ENCODE results near the gene MRTFB.

MRTFB gene

DNA sequence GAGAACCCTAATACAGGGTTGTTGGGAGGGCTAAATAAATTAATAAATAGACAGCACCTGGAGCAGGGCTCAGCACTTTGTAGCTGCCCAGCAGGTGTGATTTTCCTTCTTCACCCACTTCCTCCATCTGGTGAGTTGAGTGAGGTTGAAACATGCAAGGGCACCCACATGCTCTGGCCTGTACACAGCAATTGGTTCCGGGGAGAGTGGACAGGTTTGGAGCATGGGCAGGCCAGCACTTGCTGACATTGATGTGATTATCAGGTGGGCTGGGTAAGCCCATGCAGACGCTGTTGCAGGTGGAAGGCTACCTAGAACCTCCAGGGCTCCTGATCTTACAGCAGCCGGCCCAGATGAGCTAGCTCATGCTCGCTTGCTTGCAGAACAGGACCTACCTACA lies 1.3 kb upstream of the MRTFB start:
- WGBS, 2 experiments (ENCODE audit: insufficient coverage in 2 of 2), result 76 to 86% methylated on average over 4 of the region's 4 CpGs
- H3K4me3 ChIP-seq (ENCODE audit: extremely low read depth, insufficient read depth, low read length, poor library complexity, severe bottlenecking), result no peak overlapping the region
- no peak overlapping the region for H3K27ac ChIP-seq (ENCODE audit: low read depth, low read length, severe bottlenecking)
- peaks cover 2% of the 10 kb centered on the region for H3K4me1 ChIP-seq (ENCODE audit: control insufficient read depth, insufficient read depth, low read length, poor library complexity, severe bottlenecking)
- H3K36me3 ChIP-seq (ENCODE audit: control insufficient read depth, insufficient read depth, low read length), result no peaks in the 10 kb centered on the region
- H3K9me3 ChIP-seq (ENCODE audit: control insufficient read depth, low read length), result no peaks in the 10 kb centered on the region

DNA sequence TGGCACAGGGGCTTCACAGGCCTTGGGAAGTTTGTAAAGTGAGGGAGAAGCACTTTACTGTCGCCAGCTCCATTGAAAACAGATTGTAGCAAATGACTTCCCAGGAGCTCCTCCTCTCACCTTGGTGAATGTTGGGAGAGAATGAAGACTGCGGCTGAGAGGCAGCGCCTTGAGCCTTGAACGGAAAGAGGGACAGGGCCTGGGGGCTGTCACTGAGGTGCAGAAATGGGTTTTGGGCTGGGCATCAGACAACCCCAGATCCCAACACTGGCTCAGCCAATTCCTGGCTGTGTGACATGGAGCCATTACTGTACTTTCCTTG lies 603 bp upstream of the MRTFB start:
- WGBS, 2 experiments (ENCODE audit: insufficient coverage in 2 of 2), result 80% methylated on average over 1 of the region's 4 CpGs; no CpG with 5 or more reads in 1 of the 2 experiments
- H3K27ac ChIP-seq (ENCODE audit: low read depth, low read length, severe bottlenecking), result peak overlapping the region; percentile 64
- H3K9me3 ChIP-seq (ENCODE audit: control insufficient read depth, low read length), result no peaks in the 10 kb centered on the region
- peak overlapping the region; percentile 82 for H3K4me3 ChIP-seq (ENCODE audit: extremely low read depth, insufficient read depth, low read length, poor library complexity, severe bottlenecking)
- peaks cover 2% of the 10 kb centered on the region for H3K4me1 ChIP-seq (ENCODE audit: control insufficient read depth, insufficient read depth, low read length, poor library complexity, severe bottlenecking)
- no peaks in the 10 kb centered on the region for H3K36me3 ChIP-seq (ENCODE audit: control insufficient read depth, insufficient read depth, low read length)

DNA sequence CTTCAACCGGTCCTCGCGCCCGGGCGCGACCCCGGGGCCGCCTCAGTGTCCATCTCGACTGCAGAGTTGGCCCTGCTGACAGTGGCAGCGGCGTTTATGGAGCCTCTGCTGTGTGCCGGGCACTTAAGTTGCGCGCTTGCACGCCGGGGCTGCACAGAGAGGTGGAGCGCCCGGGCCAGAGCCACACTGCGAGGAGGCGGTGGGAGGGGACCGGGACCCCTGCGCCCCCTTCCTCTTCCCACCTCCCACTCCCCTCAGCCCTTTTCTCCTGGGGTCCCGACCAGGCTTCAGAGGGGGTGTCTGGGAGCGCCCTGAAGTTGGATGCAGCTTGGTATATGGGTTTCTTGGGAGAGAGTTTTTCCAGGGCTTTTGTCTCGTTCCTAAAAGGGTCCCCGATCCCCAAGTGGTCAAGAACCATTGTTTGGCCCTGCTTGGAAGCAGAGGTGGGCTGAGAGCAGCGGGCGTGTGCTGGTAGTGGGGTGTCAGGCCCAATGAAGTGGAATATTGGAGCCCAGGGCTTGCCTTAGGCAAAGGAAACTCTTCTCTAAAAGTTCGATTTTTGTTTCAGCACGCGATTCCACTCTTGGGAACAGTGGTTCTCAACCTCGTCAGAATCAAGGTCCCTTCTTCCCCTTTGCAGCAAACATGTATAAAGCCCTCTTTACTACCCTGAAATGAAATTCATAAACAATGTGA lies 605 bp downstream of the MRTFB start:
- Histone ChIP-seq H3K9me3 (ENCODE audit: control insufficient read depth, low read length) (no peaks in the 10 kb centered on the region), H3K27ac (ENCODE audit: low read depth, low read length, severe bottlenecking) (peak overlapping the region; percentile 64), H3K4me1 (ENCODE audit: control insufficient read depth, insufficient read depth, low read length, poor library complexity, severe bottlenecking) (peaks cover 2% of the 10 kb centered on the region), H3K4me3 (ENCODE audit: extremely low read depth, insufficient read depth, low read length, poor library complexity, severe bottlenecking) (peak overlapping the region; percentile 82), H3K36me3 (ENCODE audit: control insufficient read depth, insufficient read depth, low read length) (no peaks in the 10 kb centered on the region)
- WGBS, 2 experiments (ENCODE audit: insufficient coverage in 2 of 2), result 9 to 15% methylated on average over 11 to 20 of the region's 32 CpGs

DNA sequence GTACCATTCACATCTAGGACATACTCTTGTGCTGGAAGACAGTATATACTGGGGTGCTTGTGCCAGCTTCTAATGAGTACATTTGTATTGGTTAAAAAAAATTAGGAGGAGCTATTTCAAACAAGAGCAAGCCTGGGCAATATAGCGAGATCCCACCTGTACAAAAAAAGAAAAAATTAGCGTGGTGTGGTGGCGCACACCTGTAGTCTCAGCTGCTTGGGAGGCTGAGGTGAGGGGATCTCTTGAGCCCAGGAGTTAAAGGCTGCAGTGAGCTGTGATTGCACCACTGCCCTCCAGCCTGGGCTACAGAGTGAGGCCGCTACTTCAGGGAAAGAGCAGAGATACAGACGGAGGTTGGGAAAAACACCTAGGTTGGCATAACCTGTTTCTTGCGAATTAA lies 1.2 kb downstream of the MRTFB start:
- H3K27ac ChIP-seq (ENCODE audit: low read depth, low read length, severe bottlenecking), result no peak overlapping the region
- no peaks in the 10 kb centered on the region for H3K9me3 ChIP-seq (ENCODE audit: control insufficient read depth, low read length)
- peak overlapping the region; percentile 82 for H3K4me3 ChIP-seq (ENCODE audit: extremely low read depth, insufficient read depth, low read length, poor library complexity, severe bottlenecking)
- peaks cover 2% of the 10 kb centered on the region for H3K4me1 ChIP-seq (ENCODE audit: control insufficient read depth, insufficient read depth, low read length, poor library complexity, severe bottlenecking)
- WGBS, 2 experiments (ENCODE audit: insufficient coverage in 2 of 2), result 90 to 95% methylated on average over 6 of the region's 6 CpGs
- no peaks in the 10 kb centered on the region for H3K36me3 ChIP-seq (ENCODE audit: control insufficient read depth, insufficient read depth, low read length)

DNA sequence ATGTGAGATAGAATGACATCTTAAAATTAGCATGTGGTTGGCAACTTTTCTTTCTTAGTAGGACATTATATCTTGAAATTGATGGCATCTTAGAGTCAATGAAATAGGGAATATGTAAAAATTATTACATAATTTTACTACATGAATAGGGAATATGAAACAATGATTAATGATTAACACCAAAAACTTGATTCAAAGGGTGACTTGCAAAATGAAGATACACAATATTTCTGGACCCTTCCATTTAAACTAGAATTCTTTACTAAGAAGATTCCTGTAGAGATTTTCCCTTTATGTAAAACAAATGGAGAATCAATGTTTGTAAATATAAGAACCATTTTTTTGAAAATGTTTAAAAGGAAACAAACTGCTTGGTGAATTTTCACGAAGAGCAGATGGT lies 3.4 kb downstream of the MRTFB start:
- WGBS, 2 experiments (ENCODE audit: insufficient coverage in 2 of 2), result 83 to 90% methylated on average over 1 of the region's 1 CpG
- no peaks in the 10 kb centered on the region for H3K9me3 ChIP-seq (ENCODE audit: control insufficient read depth, low read length)
- no peak overlapping the region for H3K27ac ChIP-seq (ENCODE audit: low read depth, low read length, severe bottlenecking)
- H3K36me3 ChIP-seq (ENCODE audit: control insufficient read depth, insufficient read depth, low read length), result peaks cover 19% of the 10 kb centered on the region
- H3K4me1 ChIP-seq (ENCODE audit: control insufficient read depth, insufficient read depth, low read length, poor library complexity, severe bottlenecking), result peaks cover 2% of the 10 kb centered on the region
- no peak overlapping the region for H3K4me3 ChIP-seq (ENCODE audit: extremely low read depth, insufficient read depth, low read length, poor library complexity, severe bottlenecking)

DNA sequence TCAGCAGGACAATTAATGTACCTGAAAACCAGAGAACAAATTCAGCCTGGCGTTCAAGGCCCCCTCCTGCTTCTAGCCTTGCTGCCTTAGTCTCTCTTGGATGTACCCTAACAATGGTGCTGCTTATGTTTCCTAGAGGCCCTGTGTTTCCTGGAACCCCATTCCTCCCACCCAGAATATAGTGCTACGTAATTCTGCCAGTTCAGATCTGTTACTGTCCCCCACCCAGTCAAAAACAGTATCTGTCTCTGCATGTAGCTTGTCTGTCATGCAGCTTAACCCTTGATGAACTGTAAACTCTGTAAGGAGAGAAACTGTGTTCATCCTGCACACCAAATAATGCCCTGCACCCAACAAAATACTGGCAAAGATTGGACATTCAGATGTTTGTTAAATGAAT lies 6.8 kb downstream of the MRTFB start:
- 87 to 96% methylated on average over 1 to 2 of the region's 2 CpGs for WGBS, 2 experiments (ENCODE audit: insufficient coverage in 2 of 2)
- H3K4me1 ChIP-seq (ENCODE audit: control insufficient read depth, insufficient read depth, low read length, poor library complexity, severe bottlenecking), result no peaks in the 10 kb centered on the region
- H3K9me3 ChIP-seq (ENCODE audit: control insufficient read depth, low read length), result no peaks in the 10 kb centered on the region
- peaks cover 44% of the 10 kb centered on the region for H3K36me3 ChIP-seq (ENCODE audit: control insufficient read depth, insufficient read depth, low read length)
- no peak overlapping the region for H3K4me3 ChIP-seq (ENCODE audit: extremely low read depth, insufficient read depth, low read length, poor library complexity, severe bottlenecking)
- no peak overlapping the region for H3K27ac ChIP-seq (ENCODE audit: low read depth, low read length, severe bottlenecking)

DNA sequence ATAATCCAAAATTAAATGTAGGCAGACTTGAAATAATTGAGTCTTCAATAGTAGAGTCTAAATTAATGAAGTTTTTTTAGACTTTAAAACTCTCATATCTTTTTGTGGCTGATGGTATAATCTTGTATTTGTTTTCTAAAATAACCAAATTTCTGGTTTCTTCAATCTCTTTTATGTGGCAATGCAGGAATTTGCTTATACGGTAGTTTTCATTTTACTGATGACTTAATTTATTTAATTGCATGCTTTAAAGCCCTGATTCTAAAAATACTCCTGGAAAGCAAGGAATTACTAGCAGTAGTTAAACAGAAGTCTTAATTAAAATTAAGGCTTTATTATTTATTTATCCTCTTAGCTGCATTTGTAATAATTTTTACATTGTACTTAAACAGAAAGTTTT lies 15.4 kb downstream of the MRTFB start:
- H3K27ac ChIP-seq (ENCODE audit: low read depth, low read length, severe bottlenecking), result no peak overlapping the region
- peaks cover 27% of the 10 kb centered on the region for H3K36me3 ChIP-seq (ENCODE audit: control insufficient read depth, insufficient read depth, low read length)
- H3K4me1 ChIP-seq (ENCODE audit: control insufficient read depth, insufficient read depth, low read length, poor library complexity, severe bottlenecking), result no peaks in the 10 kb centered on the region
- no CpG with 5 or more reads among the region's 1 CpG for WGBS, 2 experiments (ENCODE audit: insufficient coverage in 2 of 2)
- no peaks in the 10 kb centered on the region for H3K9me3 ChIP-seq (ENCODE audit: control insufficient read depth, low read length)
- H3K4me3 ChIP-seq (ENCODE audit: extremely low read depth, insufficient read depth, low read length, poor library complexity, severe bottlenecking), result no peak overlapping the region

DNA sequence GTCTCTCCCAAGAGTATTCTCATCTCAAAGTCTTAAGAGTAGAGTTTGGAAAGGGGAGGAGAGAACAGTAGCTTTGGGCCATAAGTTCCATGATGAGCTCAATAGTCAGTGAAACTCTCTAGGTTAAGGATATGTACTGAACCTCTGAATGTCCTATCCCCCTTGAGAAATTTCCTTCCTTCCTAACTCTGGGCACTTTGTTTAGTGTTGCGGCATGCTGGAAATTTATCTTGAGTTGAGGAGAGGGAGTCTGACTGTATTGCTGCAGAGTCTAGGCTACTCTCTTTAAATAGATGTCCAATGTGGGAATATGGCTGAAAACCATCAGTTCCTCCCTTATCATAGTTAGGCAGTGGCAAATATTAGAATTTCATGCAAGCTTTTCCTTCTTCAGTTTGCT lies 16.1 kb downstream of the MRTFB start:
- Histone ChIP-seq H3K4me1 (ENCODE audit: control insufficient read depth, insufficient read depth, low read length, poor library complexity, severe bottlenecking) (no peaks in the 10 kb centered on the region), H3K4me3 (ENCODE audit: extremely low read depth, insufficient read depth, low read length, poor library complexity, severe bottlenecking) (no peak overlapping the region), H3K27ac (ENCODE audit: low read depth, low read length, severe bottlenecking) (no peak overlapping the region), H3K36me3 (ENCODE audit: control insufficient read depth, insufficient read depth, low read length) (peaks cover 21% of the 10 kb centered on the region), H3K9me3 (ENCODE audit: control insufficient read depth, low read length) (no peaks in the 10 kb centered on the region)
- no CpG with 5 or more reads among the region's 1 CpG for WGBS, 2 experiments (ENCODE audit: insufficient coverage in 2 of 2)

DNA sequence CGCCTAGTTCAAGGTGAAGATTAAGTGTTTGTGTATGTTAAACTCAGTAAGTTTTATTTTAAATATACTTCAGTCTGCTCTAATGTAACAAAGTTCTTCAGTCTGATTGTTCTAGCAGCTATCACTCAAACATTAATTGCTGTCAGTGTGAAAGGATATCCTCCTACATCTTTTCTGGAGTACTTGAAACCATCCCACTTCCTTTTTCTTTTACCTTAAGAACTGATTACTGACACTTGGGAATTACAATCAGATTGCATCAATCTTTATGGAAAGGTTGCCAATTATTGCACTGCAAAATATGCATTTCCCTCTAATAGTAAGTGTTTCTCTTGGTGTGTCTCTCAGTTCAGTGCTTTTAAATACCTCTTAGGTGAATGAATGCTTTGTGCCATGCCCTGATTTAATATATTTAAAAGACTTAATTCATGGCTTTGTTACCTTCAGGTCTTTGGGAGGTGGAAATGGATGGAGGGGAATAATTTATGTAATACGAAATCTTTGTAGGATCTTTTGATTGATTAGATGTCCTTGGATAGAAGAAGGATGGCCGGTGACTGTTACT lies 16.6 kb downstream of the MRTFB start:
- 95 to 100% methylated on average over 2 of the region's 3 CpGs for WGBS, 2 experiments (ENCODE audit: insufficient coverage in 2 of 2)
- no peak overlapping the region for H3K4me3 ChIP-seq (ENCODE audit: extremely low read depth, insufficient read depth, low read length, poor library complexity, severe bottlenecking)

DNA sequence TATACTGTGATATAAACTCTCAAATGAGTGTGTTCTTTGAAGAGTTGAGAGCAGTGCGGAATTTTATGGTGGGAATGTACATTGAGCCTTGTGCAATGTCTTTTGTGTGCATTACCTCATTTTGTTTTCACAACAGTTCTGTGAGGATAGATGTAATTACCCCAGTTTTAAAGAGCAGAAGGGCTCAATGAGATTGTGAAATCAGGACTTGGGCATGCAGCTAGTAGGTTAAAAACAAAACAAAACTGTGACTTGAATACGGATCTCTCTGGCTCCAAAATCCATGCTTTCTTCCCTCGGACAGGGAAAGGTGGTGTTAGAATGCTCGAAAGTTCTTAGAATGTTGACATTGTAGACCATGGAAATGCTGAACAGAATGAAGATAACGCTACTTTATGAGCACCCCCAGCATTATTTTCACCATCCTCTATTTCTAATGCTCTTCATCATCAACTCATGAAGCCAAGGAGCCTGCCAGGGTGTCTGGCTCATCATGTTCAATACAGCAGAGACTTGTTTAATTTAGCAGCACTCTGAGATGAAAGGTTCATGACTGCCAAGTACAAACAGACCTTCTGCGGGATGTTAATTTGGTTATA lies 17.1 kb downstream of the MRTFB start:
- WGBS, 2 experiments (ENCODE audit: insufficient coverage in 2 of 2), result 96% methylated on average over 3 to 4 of the region's 6 CpGs
- Histone ChIP-seq H3K27ac (ENCODE audit: low read depth, low read length, severe bottlenecking) (no peak overlapping the region), H3K4me3 (ENCODE audit: extremely low read depth, insufficient read depth, low read length, poor library complexity, severe bottlenecking) (no peak overlapping the region), H3K4me1 (ENCODE audit: control insufficient read depth, insufficient read depth, low read length, poor library complexity, severe bottlenecking) (no peaks in the 10 kb centered on the region), H3K36me3 (ENCODE audit: control insufficient read depth, insufficient read depth, low read length) (peaks cover 16% of the 10 kb centered on the region), H3K9me3 (ENCODE audit: control insufficient read depth, low read length) (no peaks in the 10 kb centered on the region)

More for the DNA sequence above, 16.6 kb downstream of the MRTFB start:
- H3K36me3 ChIP-seq (ENCODE audit: control insufficient read depth, insufficient read depth, low read length), result peaks cover 18% of the 10 kb centered on the region
- no peaks in the 10 kb centered on the region for H3K9me3 ChIP-seq (ENCODE audit: control insufficient read depth, low read length)
- no peaks in the 10 kb centered on the region for H3K4me1 ChIP-seq (ENCODE audit: control insufficient read depth, insufficient read depth, low read length, poor library complexity, severe bottlenecking)
- no peak overlapping the region for H3K27ac ChIP-seq (ENCODE audit: low read depth, low read length, severe bottlenecking)

DNA sequence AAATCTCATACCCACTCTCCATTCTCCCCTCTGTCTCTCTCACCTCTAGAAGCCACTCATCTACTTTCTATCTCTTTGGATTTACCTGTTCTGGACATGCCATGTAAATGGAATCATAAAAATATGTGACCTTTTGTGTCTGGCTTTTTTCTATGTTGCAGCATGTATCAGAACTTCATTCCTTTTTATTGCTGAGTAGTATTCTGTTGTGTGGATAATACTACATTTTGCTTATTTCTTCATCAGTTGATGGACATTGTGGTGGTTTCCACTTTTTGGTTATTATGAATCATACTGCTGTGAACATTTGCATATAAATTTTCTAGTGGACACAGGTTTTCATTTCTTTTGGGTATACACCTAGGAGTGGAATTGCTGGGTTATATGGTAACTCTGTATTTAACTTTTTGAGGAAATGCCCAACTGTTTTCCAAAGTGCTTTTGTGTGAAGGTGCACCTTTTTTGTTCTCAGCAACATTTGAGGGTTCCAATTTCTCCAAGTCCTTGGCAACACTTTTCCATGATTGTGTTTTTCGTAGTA lies 18.2 kb downstream of the MRTFB start:
- H3K4me3 ChIP-seq (ENCODE audit: extremely low read depth, insufficient read depth, low read length, poor library complexity, severe bottlenecking), result no peak overlapping the region
- WGBS, 2 experiments (ENCODE audit: insufficient coverage in 2 of 2), result no CpG with 5 or more reads among the region's 1 CpG
- no peaks in the 10 kb centered on the region for H3K9me3 ChIP-seq (ENCODE audit: control insufficient read depth, low read length)
- H3K4me1 ChIP-seq (ENCODE audit: control insufficient read depth, insufficient read depth, low read length, poor library complexity, severe bottlenecking), result no peaks in the 10 kb centered on the region
- H3K27ac ChIP-seq (ENCODE audit: low read depth, low read length, severe bottlenecking), result no peak overlapping the region
- H3K36me3 ChIP-seq (ENCODE audit: control insufficient read depth, insufficient read depth, low read length), result peaks cover 7% of the 10 kb centered on the region

Data from mesodermal cell (in vitro differentiated cells).